ENCODE results near the gene IPO7.

- TF ChIP-seq CTCF (optimal IDR thresholded peaks at IDR 0.05 in 1 of 3, IDR thresholded peaks at IDR 0.05 in 1 of 3, conservative IDR thresholded peaks at IDR 0.05 in 1 of 3; ENCODE audit: extremely low read depth in 1 of 3, insufficient read depth in 2 of 3, low read length in 3 of 3) (no peak), EZH2 (IDR thresholded peaks at IDR 0.05; ENCODE audit: low read length) (no peak)
Observed at GRCh38 chr11:9462172-9462799, 77.8 kb downstream of the IPO7 start.

Measured in keratinocyte (primary cell).